Activated naive CD4-positive, alpha-beta T cell treated with anti-CD3 and anti-CD28 coated beads, Interleukin-2, amount 10 ng/mL, durations not matched to agents 7 days and 5 days (primary cell): ENCODE data around the gene INPP5A.
"Not testable (repeated sequence)": the region's sequence is repeated elsewhere in the genome, so short reads cannot be mapped to it uniquely, and the experiment has no call there.

Experiments
- CTCF ChIA-PET: fragments of 350-600 bp; sonication (Branson Sonifier 250); formaldehyde crosslinking; loops from one replicate; lab custom pipeline; 2021; ENCODE audit warnings: antibody characterized with exemption; lab: Charles Lee
- DNase-seq: peaks from one replicate; pipeline ENCODE4 v3.0.0-alpha.2; 2020
- H3K27ac Mint-ChIP-seq: one replicate; pipeline ENCODE4 v1.8.0; 2021; ENCODE audit warnings: mild to moderate bottlenecking, moderate library complexity, mixed read lengths
- H3K27me3 Mint-ChIP-seq: one replicate; pipeline ENCODE4 v1.8.0; 2021; ENCODE audit warnings: mild to moderate bottlenecking, mixed read lengths
- H3K36me3 Mint-ChIP-seq: one replicate; pipeline ENCODE4 v1.8.0; 2021; ENCODE audit warnings: mixed read lengths
- H3K4me1 Mint-ChIP-seq: one replicate; pipeline ENCODE4 v1.8.0; 2021; ENCODE audit warnings: mixed read lengths
- H3K4me3 Mint-ChIP-seq: one replicate; pipeline ENCODE4 v1.8.0; 2021; ENCODE audit warnings: mild to moderate bottlenecking, moderate library complexity, mixed read lengths
- H3K9me3 Mint-ChIP-seq: one replicate; pipeline ENCODE4 v1.8.0; 2021; ENCODE audit warnings: mixed read lengths

INPP5A gene

DNA sequence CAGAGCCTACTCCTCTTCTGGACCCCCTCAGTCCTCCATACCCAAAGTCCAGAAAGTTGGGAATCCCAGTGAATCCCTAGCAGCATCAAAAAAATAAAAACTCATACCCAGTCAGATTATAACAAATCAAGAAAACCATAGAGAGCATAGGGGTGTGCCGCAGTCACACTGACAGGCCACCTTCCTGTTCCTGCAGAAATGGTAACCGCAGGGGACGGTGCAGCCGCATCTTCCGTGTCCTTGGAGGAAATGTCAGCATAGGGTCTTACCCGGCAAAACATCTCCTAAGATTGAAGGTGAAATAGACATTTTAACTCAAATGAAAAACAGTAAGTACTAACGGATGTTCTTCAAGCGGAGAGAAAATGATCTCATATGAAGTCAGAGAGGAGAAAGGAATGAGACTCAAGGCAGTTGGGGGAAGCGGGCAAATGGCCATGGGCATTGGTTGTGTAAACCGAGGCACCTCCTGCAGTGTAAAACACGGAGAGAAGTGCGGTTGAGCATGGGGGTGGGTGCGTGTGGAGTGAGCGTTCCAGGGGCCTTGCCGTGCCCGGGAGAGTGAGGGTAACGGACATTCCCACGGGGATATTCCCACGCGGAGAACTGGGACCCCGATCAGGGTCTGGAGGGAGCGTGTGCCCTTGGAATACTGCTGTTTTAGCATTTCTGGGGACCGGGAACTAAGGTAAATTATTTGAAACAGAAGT, 137.6 kb downstream of the INPP5A start:
- Mint-ChIP-seq H3K27me3 (no peaks in the 10 kb centered on the region), H3K4me3 (no peak overlapping the region), H3K27ac (no peak overlapping the region), H3K9me3 (no peaks in the 10 kb centered on the region), H3K4me1 (no peaks in the 10 kb centered on the region), H3K36me3 (peaks cover 3% of the 10 kb centered on the region)
- CTCF ChIA-PET: no interaction called here
- peak; percentile 14 for DNase-seq

DNA sequence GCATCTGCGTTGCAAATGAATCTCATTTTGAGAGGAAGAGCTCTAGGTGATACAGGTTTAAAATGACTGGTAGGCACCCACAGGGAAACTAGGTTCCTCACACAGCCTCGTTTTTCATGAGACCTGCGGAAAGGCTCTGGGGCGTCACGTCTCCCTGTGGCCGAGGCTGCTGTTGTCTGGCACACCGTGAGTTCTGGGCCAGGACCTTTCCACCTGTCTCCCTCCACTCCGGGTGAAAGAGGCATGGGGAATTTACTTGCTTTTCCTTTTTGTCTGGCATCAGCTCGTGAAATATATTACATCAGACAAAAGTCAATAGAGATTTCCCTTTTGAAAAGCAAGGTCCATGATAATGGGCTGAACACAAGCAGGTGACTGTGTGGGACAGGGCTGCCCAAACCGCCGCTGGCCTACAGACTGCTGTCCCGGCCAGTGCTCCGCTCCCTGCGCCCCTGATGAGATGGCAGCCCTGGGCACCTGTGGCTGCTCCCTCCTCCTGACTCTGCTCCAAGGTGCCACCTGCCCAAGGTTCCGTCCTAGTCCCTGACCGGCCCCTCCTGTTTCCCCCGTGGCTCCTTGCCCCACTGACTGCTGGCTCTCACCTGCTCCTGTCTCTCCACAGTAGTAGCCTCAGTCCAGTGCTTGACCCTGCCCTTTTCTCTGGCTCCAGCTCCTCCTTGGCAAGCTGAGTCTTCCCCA, 138.8 kb downstream of the INPP5A start:
- no peak for DNase-seq
- Mint-ChIP-seq H3K4me3 (no peak overlapping the region), H3K36me3 (peaks cover 2% of the 10 kb centered on the region), H3K27me3 (no peaks in the 10 kb centered on the region), H3K4me1 (no peaks in the 10 kb centered on the region), H3K9me3 (no peaks in the 10 kb centered on the region), H3K27ac (no peak overlapping the region)
- CTCF ChIA-PET: no interaction called here

DNA sequence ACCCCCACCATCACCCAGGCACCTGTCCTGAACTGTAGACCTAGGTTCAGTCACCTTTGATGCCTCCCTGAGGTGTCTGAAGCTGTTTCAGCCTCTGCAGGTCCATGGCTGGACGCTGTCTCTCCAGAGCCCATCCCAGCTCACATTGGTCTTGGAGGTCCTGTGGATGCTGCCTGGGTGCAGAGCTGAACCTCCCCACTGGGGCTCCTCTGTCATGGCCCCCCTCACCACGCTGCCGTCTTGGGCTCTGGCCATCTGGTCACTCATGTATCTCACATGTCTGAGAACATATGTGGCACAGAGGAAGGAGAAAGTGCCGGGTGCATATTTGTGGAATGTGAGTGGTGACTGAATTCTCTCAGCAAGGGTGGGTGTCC, 139.5 kb downstream of the INPP5A start:
- no peaks in the 10 kb centered on the region for H3K27me3 Mint-ChIP-seq
- no peak overlapping the region for H3K4me3 Mint-ChIP-seq
- H3K36me3 Mint-ChIP-seq: no peaks in the 10 kb centered on the region
- H3K27ac Mint-ChIP-seq: no peak overlapping the region
- no peaks in the 10 kb centered on the region for H3K4me1 Mint-ChIP-seq
- DNase-seq: peak; percentile 5
- CTCF ChIA-PET: no interaction called here
- no peaks in the 10 kb centered on the region for H3K9me3 Mint-ChIP-seq

- H3K36me3 Mint-ChIP-seq: no peaks in the 10 kb centered on the region
- H3K4me1 Mint-ChIP-seq: no peaks in the 10 kb centered on the region
- H3K27me3 Mint-ChIP-seq: no peaks in the 10 kb centered on the region
- no peaks in the 10 kb centered on the region for H3K9me3 Mint-ChIP-seq
- no peak overlapping the region for H3K27ac Mint-ChIP-seq
- CTCF ChIA-PET: interaction anchor here (0.8 kb wide), 1 partner anchor 23 kb away, joined by 3 read pairs; no protein-coding TSS in a partner anchor
- peak; percentile 8 for DNase-seq
- no peak overlapping the region for H3K4me3 Mint-ChIP-seq
Measured at GRCh38 chr10:132677473-132678227, 140.1 kb downstream of the INPP5A start.

GRCh38 chr10:132678436-132679216, 141.0 kb downstream of the INPP5A start:
- no peak overlapping the region for H3K27ac Mint-ChIP-seq
- peaks cover 3% of the 10 kb centered on the region for H3K4me1 Mint-ChIP-seq
- H3K36me3 Mint-ChIP-seq: no peaks in the 10 kb centered on the region
- CTCF ChIA-PET: interaction anchor here (0.8 kb wide), 1 partner anchor 24 kb away, joined by 3 read pairs; no protein-coding TSS in a partner anchor
- H3K9me3 Mint-ChIP-seq: no peaks in the 10 kb centered on the region
- peak; percentile 5 for DNase-seq
- H3K27me3 Mint-ChIP-seq: no peaks in the 10 kb centered on the region
- H3K4me3 Mint-ChIP-seq: no peak overlapping the region

GRCh38 chr10:132679217-132679595, 141.6 kb downstream of the INPP5A start:
- no peak overlapping the region for H3K4me3 Mint-ChIP-seq
- H3K27ac Mint-ChIP-seq: no peak overlapping the region
- CTCF ChIA-PET: no interaction called here
- no peaks in the 10 kb centered on the region for H3K36me3 Mint-ChIP-seq
- peak; percentile 14 for DNase-seq
- no peaks in the 10 kb centered on the region for H3K27me3 Mint-ChIP-seq
- H3K9me3 Mint-ChIP-seq: no peaks in the 10 kb centered on the region
- H3K4me1 Mint-ChIP-seq: peaks cover 6% of the 10 kb centered on the region

DNA sequence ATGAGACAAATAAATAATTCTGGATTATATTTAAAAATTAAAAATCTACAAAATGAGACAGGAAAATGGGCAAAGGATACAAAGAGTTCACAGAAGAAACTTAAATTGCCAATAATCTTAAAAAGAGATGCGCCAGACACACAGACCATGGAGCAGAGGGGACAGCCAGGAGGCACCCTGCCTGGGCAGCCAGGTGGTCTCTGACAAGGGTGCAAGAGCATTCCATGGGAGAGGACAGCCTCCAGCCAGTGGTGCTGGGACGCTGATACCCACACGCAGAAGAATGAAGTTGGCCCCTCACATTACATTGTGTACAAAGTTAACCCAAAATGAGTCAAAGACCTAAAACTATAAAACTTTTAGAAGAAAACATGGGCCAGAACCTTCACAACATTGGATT, 142.1 kb downstream of the INPP5A start:
- Mint-ChIP-seq H3K9me3 (no peaks in the 10 kb centered on the region), H3K4me3 (no peak overlapping the region), H3K4me1 (peaks cover 10% of the 10 kb centered on the region), H3K36me3 (no peaks in the 10 kb centered on the region), H3K27ac (no peak overlapping the region), H3K27me3 (no peaks in the 10 kb centered on the region)
- peak; percentile 12 for DNase-seq
- CTCF ChIA-PET: no interaction called here

DNA sequence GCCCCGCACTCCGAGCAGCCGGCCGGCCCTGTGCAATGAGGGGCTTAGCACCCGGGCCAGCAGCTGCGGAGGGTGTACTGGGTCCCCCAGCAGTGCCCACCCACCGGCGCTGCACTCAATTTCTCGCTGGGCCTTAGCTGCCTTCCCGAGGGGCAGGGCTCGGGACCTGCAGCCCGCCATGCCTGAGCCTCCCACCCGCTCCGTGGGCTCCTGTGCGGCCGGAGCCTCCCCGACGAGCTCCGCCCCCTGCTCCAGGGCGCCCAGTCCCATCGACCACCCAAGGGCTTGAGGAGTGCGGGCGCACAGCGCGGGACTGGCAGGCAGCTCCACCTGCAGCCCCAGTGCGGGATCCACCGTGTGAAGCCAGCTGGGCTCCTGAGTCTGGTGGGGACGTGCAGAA, 143.2 kb downstream of the INPP5A start:
- DNase-seq, H3K27ac Mint-ChIP-seq, H3K9me3 Mint-ChIP-seq, H3K36me3 Mint-ChIP-seq, H3K4me3 Mint-ChIP-seq, CTCF ChIA-PET, H3K27me3 Mint-ChIP-seq: not testable (repeated sequence)
- H3K4me1 Mint-ChIP-seq: peaks cover 18% of the 10 kb centered on the region

GRCh38 chr10:132681858-132682755, 144.5 kb downstream of the INPP5A start:
- CTCF ChIA-PET: no interaction called here
- peak; percentile 8 for DNase-seq
- Mint-ChIP-seq H3K4me1 (peaks cover 18% of the 10 kb centered on the region), H3K36me3 (no peaks in the 10 kb centered on the region), H3K9me3 (no peaks in the 10 kb centered on the region), H3K27me3 (no peaks in the 10 kb centered on the region), H3K4me3 (no peak overlapping the region), H3K27ac (no peak overlapping the region)

GRCh38 chr10:132684164-132684891, 146.7 kb downstream of the INPP5A start:
- Mint-ChIP-seq H3K4me1 (peaks cover 18% of the 10 kb centered on the region), H3K36me3 (no peaks in the 10 kb centered on the region), H3K27ac (peak overlapping the region; percentile 72), H3K9me3 (no peaks in the 10 kb centered on the region), H3K4me3 (no peak overlapping the region), H3K27me3 (no peaks in the 10 kb centered on the region)
- CTCF ChIA-PET: no interaction called here
- DNase-seq: peak; percentile 73

- Mint-ChIP-seq H3K9me3 (no peaks in the 10 kb centered on the region), H3K4me3 (no peak overlapping the region), H3K27me3 (no peaks in the 10 kb centered on the region), H3K27ac (no peak overlapping the region), H3K4me1 (peaks cover 18% of the 10 kb centered on the region), H3K36me3 (no peaks in the 10 kb centered on the region)
- CTCF ChIA-PET: interaction anchor here (1.4 kb wide), 1 partner anchor 30 kb away, joined by 4 read pairs; no protein-coding TSS in a partner anchor
- DNase-seq: peak; percentile 19
Measured at GRCh38 chr10:132685101-132685891, 147.7 kb downstream of the INPP5A start.
